Measurements from ENCODE around the gene SLC27A1.
"Not testable (repeated sequence)": the region's sequence is repeated elsewhere in the genome, so short reads cannot be mapped to it uniquely, and the experiment has no call there.

Gene SLC27A1

DNA sequence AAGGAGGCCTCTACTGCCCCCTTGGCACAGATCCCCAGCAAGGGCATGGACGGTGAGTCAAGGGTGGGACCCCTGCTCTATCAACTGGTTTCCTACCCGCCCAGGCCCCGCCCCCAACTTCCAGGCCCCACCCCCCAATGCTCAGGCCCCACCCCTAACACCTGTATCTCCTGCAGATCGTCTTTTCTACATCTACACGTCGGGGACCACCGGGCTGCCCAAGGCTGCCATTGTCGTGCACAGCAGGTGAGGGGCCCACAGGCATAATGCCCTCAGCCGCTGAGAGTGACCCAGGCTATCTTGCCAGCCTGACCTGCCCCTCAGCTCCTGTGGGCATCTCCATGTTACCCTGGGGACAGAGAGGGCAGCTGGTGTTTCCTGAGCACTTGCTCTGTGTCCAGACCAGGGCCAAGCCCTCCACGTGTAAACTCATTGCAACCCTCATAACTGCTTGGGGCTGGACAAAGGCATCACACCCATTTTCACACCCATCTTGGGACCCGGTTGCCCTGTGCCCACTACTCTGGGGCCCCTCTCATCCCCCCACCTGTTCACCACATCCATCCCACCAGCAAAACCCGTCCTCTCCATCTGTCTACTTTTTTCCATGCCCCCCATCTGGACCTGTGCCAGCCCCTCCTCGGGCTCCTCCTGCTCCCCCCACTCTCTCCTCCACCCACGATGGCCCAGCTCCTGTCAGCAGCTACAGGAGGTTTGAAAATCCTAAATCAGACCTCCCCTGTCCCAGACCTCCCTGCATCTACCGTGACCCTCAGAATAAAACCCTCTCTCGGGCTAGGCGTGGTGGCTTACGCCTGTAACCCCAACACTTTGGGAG is 17.2 kb downstream of the SLC27A1 start:
- no peak for FAIRE-seq

DNA sequence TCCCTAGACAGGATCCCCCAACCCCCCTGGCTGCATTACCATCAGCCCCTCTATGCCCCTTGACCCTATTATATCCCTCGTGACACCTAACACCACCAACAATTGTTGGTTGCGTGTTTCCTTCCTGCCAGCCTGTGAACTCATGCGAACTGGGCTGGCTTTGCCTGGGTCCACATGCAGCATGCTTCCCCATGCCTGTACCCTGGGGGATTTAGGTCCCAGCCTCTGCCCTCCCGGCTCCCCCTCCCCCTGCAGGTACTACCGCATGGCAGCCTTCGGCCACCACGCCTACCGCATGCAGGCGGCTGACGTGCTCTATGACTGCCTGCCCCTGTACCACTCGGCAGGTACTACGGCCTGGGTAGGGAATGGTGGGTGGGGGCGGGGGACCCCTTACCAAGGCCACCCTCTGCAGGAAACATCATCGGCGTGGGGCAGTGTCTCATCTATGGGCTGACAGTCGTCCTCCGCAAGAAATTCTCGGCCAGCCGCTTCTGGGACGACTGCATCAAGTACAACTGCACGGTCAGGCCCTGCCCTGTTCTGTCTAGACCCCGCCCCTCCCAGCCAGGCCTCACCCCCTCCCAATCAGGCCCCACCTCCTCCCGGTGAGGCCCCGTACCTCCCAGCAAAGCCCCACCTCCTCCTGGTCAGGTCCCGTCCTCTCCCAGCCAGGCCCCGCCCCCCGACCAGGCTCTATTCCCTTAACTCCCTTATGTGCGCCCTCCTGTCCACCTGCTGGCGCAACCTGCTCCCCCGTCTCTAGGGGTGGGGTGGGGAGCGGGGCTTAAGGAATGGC is 18.5 kb downstream of the SLC27A1 start:
- no peak for FAIRE-seq

GRCh38 chr19:17489392-17490030 is 19.2 kb downstream of the SLC27A1 start:
- no peak for FAIRE-seq

DNA sequence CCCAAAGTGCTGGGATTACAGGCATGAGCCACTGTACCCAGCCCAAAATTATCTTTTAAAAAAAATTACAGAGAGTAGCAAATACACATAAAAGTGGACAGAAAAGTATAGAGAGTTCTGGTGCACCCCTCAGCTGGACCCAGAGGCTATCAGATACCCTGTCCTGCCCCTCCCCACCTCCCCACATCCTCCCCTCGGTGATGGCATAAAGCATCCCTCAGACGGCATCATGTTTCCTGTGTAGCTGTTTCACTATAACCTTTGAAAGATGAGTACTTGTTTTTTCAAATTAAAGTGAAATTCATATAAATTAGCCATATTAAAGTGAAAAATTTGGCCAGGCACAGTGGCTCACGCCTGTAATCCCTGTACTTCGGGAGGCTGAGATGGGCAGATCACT is 20.1 kb downstream of the SLC27A1 start:
- FAIRE-seq = no peak

DNA sequence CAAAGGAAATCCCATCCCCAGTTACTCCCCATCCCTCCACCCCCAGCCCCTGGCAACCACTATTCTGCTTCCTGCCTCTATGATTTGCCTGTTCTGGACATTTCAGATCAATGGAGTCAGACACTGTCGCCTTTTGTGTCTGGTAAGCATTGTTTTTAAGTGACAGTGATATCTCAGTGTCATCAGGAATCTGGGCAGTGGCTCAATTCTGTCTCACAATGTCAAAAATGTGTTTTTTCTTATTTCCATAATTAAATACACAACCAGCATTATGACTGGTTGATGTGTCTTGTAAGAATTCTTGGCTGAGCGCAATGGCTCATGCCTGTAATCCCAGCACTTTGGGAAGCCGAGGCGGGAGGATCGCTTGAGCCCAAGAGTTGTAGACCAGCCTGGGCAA is 21.0 kb downstream of the SLC27A1 start:
- no peak for FAIRE-seq

- no peak for FAIRE-seq
Measured at GRCh38 chr19:17495639-17496296, 25.4 kb downstream of the SLC27A1 start.

DNA sequence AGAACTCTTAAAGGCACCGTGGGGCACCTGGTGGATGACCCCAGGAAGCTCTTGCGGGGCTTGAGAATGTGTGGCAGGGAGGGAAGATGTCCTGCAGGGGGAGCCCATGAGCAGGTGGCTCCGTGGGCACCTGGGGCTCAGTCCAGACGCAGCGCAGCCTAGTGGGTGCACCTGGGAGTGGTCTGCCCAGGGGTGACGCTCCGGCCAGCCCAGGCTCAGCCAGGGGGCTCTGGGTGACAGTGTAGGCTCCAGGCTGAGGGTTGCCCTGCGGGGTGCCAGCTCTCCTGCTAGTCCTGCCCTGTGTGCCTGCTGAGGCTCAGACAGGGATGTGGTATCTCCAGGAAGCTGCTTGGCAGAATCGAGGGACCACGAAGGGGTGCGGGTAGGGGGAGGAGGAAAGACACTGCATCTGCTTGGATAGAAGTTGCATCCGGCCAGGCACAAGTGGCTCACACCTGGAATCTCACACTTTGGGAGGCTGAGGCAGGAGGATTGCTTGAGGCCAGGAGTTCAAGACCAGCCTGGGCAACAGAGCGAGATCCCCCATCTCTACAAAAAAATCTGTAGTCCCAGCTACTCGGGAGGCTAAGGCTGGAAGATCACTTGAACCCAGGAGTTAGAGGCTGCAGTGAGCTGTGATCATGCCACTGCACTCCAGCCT is 26.1 kb downstream of the SLC27A1 start:
- FAIRE-seq = no peak

GRCh38 chr19:17497149-17497798 is 26.9 kb downstream of the SLC27A1 start:
- no peak for FAIRE-seq

DNA sequence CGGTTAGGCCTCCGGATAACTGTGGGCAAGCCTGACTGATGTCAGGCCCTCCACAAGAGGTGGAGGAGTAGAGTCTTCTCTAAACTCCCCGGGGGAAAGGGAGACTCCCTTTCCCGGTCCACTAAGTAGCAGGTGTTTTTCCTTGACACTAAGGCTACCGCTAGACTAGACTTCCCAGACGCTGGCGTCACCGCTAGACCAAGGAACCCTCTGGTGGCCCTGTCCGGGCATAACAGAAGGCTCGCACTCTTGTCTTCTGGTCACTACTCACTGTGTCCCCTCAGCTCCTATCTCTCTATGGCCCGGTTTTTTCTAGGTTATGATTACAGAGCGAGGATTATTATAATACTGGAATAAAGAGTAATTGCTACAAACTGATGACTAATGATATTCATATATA is 28.7 kb downstream of the SLC27A1 start:
- FAIRE-seq = not testable (repeated sequence)

DNA sequence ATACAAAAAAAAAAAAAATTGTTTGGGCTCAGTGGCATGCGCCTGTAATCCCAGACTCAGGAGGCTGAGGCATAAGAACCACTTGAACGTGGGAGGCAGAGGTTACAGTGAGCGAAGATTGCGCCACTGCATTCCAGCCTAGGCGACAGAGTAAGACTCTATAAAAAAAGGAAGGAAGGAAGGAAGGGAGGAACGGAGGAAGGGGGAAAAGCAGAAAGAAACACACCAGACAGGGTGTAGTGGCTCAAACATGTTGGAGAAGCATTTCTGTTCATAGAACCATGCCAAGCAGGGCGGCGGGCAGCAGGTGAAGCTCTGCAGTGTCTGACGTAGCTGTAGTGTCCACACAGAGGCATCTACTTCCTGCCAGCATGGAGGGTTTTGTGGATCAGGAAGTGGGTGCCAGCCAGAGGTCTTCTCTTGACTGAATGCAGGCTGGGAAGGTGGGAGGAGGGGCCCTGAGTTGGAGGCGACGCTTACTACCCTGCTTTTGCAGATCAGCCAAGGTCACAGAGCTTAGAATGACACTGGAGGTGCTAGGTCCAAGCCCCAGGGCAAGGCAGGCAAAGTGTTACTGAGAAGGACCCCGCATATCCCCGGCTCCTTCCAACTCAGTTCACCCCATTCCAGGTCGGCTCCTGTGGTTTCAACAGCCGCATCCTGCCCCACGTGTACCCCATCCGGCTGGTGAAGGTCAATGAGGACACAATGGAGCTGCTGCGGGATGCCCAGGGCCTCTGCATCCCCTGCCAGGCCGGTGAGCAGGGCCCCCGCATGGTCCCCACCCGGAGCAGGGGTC is 29.5 kb downstream of the SLC27A1 start:
- FAIRE-seq = no peak

DNA sequence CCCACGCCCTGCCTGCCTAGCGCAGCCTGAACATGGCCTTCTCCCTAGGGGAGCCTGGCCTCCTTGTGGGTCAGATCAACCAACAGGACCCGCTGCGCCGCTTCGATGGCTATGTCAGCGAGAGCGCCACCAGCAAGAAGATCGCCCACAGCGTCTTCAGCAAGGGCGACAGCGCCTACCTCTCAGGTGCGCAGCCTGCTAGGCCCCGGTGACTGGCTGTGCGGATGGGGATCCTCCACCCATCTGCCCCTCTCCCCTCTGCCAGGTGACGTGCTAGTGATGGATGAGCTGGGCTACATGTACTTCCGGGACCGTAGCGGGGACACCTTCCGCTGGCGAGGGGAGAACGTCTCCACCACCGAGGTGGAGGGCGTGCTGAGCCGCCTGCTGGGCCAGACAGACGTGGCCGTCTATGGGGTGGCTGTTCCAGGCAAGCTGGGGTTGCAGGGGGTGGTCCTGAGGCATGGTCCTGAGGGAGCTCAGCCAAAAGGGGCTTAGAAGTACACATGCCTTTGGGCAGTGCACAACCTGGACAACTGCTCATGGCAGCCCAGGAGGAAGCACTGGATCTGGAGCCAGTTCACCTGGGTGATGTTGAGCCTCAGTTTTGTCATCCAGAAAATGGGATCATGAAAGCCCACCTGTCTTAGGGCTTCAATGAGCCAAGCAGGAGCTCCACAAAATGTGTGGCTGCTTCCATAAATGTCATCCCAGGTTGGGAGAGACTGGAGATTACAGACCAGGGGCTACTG is 30.3 kb downstream of the SLC27A1 start:
- no peak for FAIRE-seq

DNA sequence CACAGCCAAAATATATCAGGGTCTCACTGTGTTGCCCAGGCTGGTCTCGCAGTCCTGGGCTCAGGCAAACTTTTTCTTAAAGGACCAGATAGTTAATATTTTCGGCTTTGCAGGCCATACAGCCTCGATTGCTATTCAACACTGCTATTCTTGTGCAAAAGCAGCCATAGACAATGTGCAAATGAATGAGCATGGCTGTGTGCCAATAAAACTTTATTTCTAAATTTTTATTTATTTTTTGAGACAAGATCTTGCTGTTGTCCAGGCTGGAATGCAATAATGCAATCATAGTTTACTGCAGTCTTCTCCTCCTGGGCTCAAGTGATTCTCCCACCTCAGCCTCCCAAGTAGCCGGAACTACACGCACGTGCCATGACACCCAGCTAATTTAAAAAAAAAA is 32.9 kb downstream of the SLC27A1 start:
- no peak for FAIRE-seq

DNA sequence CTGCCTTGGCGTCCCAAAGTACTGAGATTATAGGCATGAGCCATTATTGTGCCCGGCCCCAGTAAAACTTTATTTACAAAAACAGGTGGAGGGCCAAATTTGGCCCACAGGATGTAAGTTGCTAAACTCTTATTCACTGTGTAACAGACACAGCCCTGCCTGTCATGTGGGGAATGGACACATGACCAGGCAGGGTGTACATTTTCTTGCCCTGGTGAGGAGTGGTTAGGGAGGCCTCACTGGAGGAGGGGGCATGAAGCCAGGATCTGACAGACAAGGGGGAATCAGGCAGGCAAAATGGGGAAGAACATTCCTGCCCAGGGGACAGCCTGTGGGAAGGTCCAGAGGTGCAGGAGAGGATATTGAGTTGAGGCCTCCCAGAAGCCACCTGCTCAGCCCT is 33.7 kb downstream of the SLC27A1 start:
- no peak for FAIRE-seq

- no peak for FAIRE-seq
Measured at GRCh38 chr19:17504456-17504855, 34.1 kb downstream of the SLC27A1 start.

- no peak for FAIRE-seq
Measured at GRCh38 chr19:17505223-17505622, 34.9 kb downstream of the SLC27A1 start.

DNA sequence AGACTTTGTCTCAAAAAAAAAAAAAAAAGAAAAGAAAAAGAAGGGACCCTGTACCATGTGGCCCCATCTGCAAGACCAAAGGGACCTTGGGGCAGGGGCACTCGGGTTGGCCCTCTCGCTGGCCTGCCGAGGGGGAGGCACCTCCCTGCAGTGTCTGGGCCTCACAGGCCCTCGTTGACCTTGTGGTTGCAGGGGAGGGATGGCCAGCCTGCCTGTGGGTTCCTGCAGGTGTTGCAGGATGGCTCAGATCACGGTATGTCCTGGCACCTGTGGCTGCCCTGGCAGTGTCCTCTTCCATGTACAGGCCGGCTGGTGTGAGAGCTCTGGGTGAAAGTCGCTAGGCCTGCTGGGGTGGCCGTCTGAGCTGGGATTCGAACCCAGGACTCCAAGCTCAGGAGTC is 36.4 kb downstream of the SLC27A1 start:
- no peak for FAIRE-seq

DNA sequence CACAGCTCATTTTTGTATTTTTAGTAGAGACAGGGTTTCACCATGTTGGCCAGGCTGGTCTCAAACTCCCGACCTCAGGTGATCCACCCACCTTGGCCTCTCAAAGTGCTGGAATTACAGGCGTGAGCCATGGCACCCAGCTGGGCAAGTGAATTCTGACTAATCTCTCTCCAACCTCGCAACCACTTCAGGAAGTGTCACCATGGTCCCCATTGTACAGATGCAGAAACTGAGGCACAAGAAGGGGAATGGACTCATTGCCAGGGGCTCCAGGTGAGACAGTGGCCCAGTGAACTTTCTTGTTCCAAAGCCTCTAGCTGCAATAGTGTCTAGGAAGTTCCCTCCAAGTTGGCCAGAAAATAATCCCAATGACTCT is 38.2 kb downstream of the SLC27A1 start:
- not testable (repeated sequence) for FAIRE-seq

DNA sequence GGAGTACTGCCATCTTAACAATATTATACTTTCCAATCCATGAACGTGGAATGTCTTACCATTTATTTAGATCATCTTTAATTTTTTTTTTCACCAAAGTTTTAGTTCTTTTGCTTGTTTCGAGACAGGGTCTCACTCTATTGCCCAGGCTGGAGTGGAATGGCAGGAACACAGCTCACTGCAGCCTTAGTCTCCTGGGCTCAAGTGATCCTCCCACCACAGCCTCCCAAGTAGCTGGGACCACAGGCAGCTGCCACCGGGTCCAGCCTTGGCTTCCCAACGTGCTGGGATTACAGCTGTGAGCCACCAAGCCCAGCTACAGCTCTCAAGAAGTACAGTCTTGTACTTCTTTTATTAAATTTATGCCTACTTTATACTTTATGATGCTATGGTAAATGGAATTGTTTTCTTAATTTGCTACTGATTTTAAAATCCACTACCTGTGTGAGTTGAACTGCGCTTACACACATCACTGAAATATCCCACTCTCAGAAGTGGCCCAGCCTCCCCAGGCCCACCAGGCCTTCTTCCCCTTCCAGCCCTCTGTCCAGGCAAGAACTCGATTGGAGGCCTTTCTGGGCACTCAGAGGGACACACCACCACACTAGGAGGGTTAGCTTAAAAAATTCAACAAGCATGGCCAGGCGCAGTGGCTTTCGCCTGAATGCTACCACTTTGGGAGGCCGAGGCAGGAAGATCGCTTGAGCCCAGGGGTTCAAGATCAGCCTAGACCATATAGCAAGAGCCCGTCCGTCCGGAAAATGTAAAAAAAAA is 40.1 kb downstream of the SLC27A1 start:
- FAIRE-seq = no peak

DNA sequence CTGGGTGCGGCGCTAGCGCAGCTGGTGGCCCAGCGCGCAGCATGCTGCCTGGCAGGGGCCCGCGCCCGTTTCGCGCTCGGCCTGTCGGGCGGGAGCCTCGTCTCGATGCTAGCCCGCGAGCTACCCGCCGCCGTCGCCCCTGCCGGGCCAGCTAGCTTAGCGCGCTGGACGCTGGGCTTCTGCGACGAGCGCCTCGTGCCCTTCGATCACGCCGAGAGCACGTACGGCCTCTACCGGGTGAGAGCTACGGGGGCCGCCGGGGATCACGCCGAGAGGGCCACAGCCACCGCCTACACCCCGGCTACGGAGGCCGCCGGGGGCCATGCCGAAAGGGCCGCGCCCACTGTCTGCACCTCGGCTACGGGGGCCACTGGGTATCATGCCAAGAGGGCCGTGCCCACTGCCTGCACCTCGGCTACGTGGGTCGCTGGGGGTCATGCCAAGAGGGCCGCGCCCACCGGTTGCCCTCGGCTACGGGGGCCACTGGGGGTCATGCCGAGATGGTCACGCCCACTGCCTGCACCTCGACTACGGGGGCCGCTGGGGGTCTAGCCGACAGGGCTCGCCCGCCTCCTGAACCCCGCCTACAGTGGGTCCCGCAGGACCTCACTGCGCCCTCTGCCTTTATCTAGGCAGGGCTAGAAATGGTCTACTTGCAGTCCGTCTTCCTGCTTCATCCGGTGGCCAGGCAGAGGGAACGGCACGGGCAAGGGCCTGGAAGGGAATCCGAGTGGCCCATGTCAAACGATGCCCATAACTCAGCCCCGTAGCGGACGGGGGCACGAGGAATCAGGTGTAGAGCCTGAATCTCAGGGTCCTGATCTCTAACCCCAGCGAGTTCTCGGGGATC is 41.6 kb downstream of the SLC27A1 start:
- FAIRE-seq = no peak

Data from G401.6 (cell line).